OCI-M2 (cell line): Measurements from ENCODE around the gene CDH12.
"Not testable (repeated sequence)": the region's sequence is repeated elsewhere in the genome, so short reads cannot be mapped to it uniquely, and the experiment has no call there.

Experiments
- DNase-seq: peaks from one replicate; lab custom pipeline; 2025; ENCODE audit not compliant: unreplicated experiment; lab: John Stamatoyannopoulos, UW

CDH12 gene

DNA sequence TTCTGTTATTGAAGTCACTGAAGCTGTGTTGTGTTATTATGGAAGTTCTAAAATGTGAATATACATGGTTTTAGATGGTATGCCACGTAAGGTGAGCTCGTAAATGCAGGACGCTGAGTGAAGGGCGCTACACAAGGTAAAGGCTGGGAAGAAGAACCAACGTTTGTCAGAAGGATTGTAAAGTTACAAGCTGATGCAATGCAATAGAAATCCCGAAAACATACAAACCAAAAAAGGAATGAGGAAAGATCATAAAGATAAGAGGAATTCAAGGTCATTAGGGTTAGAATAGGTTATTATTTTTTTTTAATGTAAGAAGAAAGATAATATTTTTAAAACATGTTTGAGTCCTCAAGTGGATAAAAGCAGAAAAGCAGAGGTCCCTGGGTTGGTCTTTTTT lies 538.6 kb downstream of the CDH12 start:
- DNase-seq: no peak

DNA sequence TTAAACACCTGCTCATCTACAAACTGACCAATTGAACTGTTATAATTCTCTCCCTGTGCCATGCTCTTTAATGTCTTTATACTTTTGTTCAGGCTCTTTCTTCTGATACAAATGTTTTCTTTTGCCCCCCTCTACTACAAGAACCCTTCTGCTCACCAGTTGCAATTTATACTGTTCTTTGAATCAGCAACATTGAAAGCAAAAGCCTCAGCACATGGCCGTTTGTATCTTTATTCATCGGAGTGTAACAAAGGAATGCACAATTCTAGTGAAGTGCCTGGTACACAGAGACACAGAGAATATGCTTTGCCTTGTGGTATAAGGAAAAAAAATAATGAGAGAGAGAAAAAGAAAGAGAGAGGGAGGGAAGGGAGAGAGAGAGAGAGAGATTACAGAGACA lies 547.1 kb downstream of the CDH12 start:
- DNase-seq: no peak

GRCh38 chr5:22295832-22296231 lies 557.3 kb downstream of the CDH12 start:
- no peak for DNase-seq

- no peak for DNase-seq
Measured at GRCh38 chr5:22293147-22293546, 560.0 kb downstream of the CDH12 start.

DNA sequence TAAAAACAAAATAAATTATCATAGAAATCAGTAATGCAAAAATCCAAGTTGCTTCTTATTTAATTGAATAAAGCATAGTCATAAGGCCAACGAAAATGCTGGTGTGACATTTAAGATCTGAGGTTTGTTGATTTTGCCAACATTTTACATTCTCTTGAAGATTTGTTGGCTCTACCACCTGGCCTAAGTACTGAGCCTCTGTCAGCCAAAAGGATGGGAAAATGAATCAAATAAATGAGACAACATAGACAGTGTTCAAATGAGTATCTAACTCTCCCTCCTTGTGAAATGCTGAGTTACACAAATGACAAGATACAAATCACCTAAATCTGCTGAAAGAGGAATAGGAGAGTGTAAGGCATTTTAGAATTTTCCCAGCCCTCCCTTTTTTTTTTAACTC lies 575.0 kb downstream of the CDH12 start:
- DNase-seq: no peak

DNA sequence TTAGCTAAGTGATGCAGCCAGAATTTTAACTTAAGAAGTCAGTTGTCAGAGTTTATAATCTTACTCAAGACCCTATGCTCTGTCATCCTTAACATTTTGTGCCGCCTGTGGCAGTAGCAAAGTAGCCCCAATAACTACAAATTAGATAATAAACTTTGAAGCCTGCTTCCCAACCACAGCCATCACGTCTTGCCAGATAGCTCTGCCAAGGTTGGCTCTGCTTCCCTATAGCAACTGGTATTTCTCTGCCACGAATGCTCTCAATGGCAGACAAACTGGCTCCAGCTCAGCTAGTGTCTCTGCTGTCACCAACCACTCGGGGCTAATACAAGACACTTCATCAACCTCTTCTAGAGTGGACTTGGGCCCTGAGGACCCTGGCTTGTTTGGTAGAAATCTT lies 576.1 kb downstream of the CDH12 start:
- DNase-seq: no peak

DNA sequence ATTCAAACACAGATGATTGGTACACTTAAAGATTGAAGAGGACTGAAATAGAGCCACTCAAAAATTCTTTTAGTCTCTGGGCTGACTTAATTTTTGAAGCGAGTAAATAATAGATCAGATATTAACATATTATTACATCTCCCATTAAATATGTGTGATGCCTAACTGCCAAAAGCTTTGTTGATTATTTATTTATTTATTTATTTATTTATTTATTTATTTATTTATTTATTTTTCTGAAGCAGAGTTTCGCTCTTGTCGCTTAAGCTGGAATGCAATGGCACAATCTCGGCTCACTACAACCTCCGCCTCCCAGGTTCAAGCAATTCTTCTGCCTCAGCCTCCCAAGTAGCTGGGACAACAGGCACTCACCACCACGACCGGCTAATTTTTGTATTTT lies 587.3 kb downstream of the CDH12 start:
- not testable (repeated sequence) for DNase-seq

- DNase-seq: no peak
Measured at GRCh38 chr5:22258139-22258538, 595.0 kb downstream of the CDH12 start.

- DNase-seq: no peak
Measured at GRCh38 chr5:22250528-22250927, 602.6 kb downstream of the CDH12 start.

GRCh38 chr5:22249209-22249729 lies 603.9 kb downstream of the CDH12 start:
- DNase-seq: no peak

- no peak for DNase-seq
Measured at GRCh38 chr5:22245770-22246169, 607.4 kb downstream of the CDH12 start.

- no peak for DNase-seq
Measured at GRCh38 chr5:22242532-22242931, 610.6 kb downstream of the CDH12 start.

DNA sequence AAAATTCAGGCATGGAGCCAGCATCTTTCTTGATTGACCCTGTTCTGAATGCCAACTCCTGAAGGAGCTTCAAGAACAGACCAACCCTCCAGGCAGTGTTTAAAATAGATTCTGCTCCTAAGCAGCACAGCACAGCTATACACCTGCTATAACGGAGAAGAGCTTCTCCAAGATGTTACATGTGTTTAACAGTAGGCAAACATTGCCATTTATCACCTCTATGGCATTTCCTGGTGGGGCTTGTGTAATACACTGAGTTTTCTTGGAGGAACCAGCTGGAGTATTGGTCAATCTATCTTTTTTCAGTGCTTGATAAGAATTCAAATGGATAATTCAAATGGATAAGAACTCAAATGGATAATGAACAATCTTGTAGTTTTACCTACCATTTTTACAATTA lies 615.1 kb downstream of the CDH12 start:
- no peak for DNase-seq

DNA sequence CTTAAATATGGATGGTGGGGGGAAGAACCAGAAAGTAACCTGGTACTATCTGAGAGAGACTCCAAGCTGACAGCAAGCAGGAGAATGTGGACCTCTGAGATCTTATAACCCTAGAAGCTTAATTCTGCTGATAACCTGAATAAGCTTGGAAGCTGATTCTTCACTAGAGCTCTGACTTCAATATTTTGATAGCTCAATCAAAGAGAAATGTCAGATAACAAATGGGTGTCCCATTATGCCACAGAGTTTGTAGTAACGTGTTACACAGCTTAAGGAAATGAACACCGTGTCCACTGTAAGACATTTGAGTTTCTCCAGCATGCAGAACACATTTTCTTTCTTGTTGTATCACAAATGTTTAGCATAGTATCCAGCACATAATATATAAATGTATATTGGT lies 626.7 kb downstream of the CDH12 start:
- no peak for DNase-seq

DNA sequence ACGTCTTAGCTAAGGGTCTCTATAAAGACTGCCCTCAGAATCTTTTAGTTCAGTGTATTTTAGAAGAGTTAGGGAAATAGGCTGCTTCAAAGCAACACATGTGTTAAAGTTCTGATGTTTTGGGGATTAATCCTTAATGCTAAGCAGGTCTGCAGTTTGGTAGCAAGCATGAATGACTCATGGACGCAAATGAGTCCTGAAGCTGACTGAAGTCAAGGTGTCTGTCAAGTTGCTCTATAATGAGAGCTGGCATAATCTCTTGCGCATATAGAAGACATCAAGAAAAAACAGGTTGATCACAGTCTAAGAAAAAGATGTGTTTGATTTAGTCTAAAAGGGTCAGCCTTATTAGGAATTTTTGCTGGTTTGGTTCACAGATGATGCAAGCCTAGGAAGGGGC lies 630.1 kb downstream of the CDH12 start:
- DNase-seq: no peak

- DNase-seq: not testable (repeated sequence)
Measured at GRCh38 chr5:22213703-22214495, 639.2 kb downstream of the CDH12 start.

GRCh38 chr5:22212254-22212991 lies 640.7 kb downstream of the CDH12 start:
- not testable (repeated sequence) for DNase-seq

GRCh38 chr5:22208463-22208862 lies 644.7 kb downstream of the CDH12 start:
- not testable (repeated sequence) for DNase-seq

DNA sequence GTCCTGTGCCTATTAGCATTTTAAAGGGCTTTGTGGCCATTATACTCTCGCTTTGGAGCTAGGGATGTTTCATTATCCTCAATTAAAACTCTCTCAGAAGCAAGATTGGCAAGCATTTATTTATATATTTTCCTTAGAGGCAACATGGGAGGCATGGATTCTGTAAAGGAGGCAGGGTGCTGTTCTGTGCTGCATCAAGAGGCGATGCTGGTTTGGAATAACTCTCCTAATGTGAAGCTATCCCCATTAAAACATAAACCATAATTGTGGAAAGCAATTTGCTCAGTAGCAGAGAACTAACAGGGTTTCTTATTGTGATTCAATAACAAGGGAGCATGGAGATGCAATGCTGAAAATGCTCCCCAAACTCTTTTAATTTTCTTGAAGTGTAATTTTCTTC lies 664.5 kb downstream of the CDH12 start:
- DNase-seq: not testable (repeated sequence)

- DNase-seq: not testable (repeated sequence)
Measured at GRCh38 chr5:22187632-22188228, 665.4 kb downstream of the CDH12 start.

GRCh38 chr5:22169226-22169625 lies 683.9 kb downstream of the CDH12 start:
- not testable (repeated sequence) for DNase-seq

GRCh38 chr5:22168704-22169103 lies 684.4 kb downstream of the CDH12 start:
- not testable (repeated sequence) for DNase-seq
